GM12891 (cell line): ENCODE results near the gene ADPRS. TPM values are rescaled to one million over a fixed set of nuclear protein-coding genes. Genes with fewer than 3 reads are reported as not detected.

Experiments used
- DNase-seq: peaks from one replicate; pipeline ENCODE4 v3.0.0; 2011; ENCODE audit warnings: low spot score; ENCODE audit not compliant: insufficient read length
- FAIRE-seq: peaks from 2 replicates; lab custom pipeline; 2011; peaks lifted over from hg19 to GRCh38; lab: Jason Lieb, UNC
- PAX5 ChIP-seq: IDR thresholded peaks from 2 replicates; pipeline ENCODE4 v1.6.1; 2011; ENCODE audit warnings: low read length, moderate library complexity, mild to moderate bottlenecking; ENCODE audit not compliant: insufficient read depth, severe bottlenecking
- POLR2A ChIP-seq: IDR thresholded peaks from 2 replicates; pipeline ENCODE4 v1.6.1; 2011; ENCODE audit warnings: low read depth, low read length, control low read depth
- POLR2AphosphoS5 ChIP-seq: IDR thresholded peaks from 2 replicates; pipeline ENCODE4 v1.6.1; 2011; ENCODE audit warnings: low read depth, low read length, control low read depth
- POU2F2 ChIP-seq: IDR thresholded peaks from 2 replicates; pipeline ENCODE4 v1.6.1; 2011; ENCODE audit warnings: low read depth, mild to moderate bottlenecking, control low read depth, low read length, moderate library complexity
- SPI1 ChIP-seq: IDR thresholded peaks from 2 replicates; pipeline ENCODE4 v1.6.1; 2011; ENCODE audit warnings: low read depth, low read length, control low read depth
- TAF1 ChIP-seq: IDR thresholded peaks from 2 replicates; pipeline ENCODE4 v1.6.1; 2011; ENCODE audit warnings: low read depth, low read length, control low read depth
- polyA plus RNA-seq: library from polyadenylated mRNA; unstranded; fragments of >200 nt; gene quantifications from one replicate; pipeline ENCODE4 v1.2.1, GENCODE V29; 2012; ENCODE audit warnings: low read depth, missing spikeins, inconsistent platforms; ENCODE audit not compliant: missing spikeins

Gene ADPRS, protein sequence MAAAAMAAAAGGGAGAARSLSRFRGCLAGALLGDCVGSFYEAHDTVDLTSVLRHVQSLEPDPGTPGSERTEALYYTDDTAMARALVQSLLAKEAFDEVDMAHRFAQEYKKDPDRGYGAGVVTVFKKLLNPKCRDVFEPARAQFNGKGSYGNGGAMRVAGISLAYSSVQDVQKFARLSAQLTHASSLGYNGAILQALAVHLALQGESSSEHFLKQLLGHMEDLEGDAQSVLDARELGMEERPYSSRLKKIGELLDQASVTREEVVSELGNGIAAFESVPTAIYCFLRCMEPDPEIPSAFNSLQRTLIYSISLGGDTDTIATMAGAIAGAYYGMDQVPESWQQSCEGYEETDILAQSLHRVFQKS
- polyA plus RNA-seq: 35.8 TPM

DNA sequence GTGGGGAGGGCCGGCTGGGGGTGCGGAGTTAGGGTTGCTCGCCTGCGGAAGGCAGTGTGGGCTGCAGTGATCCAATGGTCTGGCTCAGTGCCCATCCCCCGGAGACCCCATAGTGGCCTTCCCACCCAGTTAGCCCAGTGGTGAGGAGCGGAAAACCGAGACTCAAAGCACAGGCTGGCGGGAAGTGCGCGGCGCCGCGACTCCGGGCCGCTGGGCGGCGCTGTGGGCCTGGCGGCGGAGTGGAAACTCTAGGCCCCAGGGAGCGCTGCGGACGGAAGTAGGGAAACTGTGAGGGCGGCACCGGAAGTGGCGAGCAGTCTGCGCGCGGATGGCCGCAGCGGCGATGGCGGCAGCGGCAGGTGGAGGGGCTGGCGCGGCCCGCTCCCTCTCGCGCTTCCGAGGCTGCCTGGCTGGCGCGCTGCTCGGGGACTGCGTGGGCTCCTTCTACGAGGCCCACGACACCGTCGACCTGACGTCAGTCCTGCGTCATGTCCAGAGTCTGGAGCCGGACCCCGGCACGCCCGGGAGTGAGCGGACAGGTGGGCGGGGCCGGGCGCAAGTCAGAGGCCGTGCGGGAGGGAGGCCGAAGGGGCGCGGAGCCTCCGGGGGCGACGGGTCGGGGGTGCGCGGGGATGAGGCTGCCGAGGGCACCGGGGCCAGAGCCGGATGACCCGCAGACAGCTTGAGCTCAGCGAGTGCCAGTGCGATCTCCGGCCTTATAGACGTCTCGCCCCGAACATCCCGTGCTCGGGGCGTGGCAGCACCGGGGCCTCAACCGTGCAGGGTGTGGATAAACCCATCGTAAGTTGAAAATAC, at the start of gene ADPRS:
Gene ADPRS, plus strand, starts transcription at position 316 of the 816 bp plus-strand sequence. Its CDS starts 13 bp downstream, at position 329.
- FAIRE-seq (peak; percentile 98), DNase-seq (peak; percentile 98)
- TF ChIP-seq POU2F2 (peak; percentile 56; the same call in 1 of the 2 replicates), POLR2AphosphoS5 (peak; percentile 94), SPI1 (peak; percentile 59), POLR2A (peak; percentile 97), TAF1 (peak; percentile 96), PAX5 (peak; percentile 66)

DNA sequence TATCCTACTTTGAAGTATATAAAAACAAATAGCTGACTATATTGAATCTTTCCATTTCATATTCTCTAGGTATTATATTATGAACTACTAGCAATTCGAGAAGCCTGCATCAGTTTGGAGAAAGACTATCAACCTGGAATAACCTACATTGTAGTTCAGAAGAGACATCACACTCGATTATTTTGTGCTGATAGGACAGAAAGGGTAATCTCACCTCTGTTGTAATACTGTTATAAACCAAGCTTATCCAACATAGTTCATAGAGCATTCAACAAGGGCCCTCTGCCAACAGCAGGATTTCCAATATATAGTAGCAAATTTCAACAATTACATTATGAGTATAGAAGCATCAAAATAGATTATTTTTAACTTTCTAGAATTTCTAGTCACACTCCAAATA, 48.5 kb upstream of the ADPRS start:
- DNase-seq: no peak
- TF ChIP-seq POLR2A: no peak
- no peak for TF ChIP-seq SPI1
- no peak for TF ChIP-seq POU2F2
- TF ChIP-seq POLR2AphosphoS5: no peak
- TF ChIP-seq PAX5: no peak
- TF ChIP-seq TAF1: no peak
- FAIRE-seq: no peak

DNA sequence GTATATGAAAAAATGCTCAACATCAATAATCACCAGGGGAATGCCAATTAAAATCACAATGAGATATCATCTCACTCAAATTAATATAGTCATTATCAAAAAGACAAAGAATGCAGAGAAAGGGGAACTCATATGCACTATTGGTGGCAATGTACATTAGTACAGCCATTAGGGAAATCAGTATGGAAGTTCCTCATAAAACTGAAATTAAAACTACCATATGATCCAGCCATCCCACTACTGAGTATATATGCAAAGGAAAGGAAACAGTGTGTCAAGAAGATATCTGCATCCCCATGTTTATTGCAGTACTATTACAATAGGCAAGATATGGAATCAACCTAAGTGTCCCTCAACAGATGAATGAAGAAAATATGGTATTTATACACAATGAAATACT, 36.9 kb upstream of the ADPRS start:
- no peak for FAIRE-seq
- TF ChIP-seq SPI1 (no peak), POLR2A (no peak), POU2F2 (no peak), PAX5 (no peak), TAF1 (no peak), POLR2AphosphoS5 (no peak)
- no peak for DNase-seq

DNA sequence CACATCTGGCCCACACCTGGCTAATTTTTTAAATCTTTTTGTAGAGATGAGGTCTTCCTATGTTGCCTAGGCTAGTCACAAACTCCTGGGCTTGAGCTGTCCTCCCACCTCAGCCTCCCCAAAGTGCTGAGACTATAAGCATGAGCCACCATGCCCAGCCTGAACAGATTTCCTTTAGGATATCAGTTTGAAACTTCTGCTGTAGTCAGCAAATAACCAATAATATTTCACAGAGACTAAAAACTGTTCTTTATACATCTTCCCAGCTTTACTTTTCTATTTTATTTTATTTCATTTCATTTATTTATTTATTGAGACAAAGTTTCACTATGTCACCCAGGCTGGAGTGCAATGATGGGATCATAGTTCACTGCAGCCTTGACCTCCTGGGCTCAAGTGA, 34.7 kb upstream of the ADPRS start:
- FAIRE-seq (no peak), DNase-seq (no peak)
- no peak for TF ChIP-seq PAX5

DNA sequence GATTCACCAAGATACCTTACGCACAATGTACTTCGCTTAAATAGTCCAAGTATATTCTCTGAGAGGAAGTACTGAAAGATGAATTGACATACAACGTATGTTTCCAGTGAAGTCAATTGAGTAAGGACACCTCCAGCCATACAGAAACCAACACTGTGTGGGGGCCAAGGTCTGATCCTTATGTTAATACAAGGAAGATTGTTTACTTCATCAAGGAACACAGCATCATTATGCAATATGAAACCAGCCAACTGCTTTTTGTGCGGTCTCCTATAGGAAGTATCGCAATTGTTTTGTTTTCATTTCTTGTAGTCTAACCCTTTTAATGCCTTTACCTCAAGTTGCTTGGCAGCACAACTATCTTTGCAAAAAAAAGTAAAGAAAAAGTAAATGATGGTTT, 33.0 kb upstream of the ADPRS start:
- DNase-seq (no peak), FAIRE-seq (no peak)
- TF ChIP-seq POU2F2 (no peak), SPI1 (no peak), TAF1 (no peak), POLR2AphosphoS5 (no peak), POLR2A (no peak), PAX5 (no peak)

DNA sequence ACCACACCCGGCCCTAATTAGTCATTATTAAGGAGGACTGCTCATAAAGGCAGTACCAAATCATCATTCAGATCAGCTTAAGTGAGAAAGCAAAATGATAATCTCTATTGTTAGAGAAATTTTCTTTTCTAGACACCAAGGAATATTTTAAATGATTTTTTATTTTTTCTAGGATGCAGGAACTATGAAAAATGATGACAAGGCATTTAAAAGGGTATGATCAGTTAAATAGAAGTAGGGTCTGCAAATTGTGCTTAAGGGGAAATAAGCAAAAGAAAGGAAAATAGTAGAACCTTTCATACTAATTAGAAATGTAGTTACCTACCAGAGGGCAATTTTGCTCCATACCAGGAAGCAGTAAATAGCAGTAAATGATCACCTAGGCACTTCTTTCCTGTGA, 26.4 kb upstream of the ADPRS start:
- TF ChIP-seq SPI1 (no peak), PAX5 (no peak), TAF1 (no peak), POLR2AphosphoS5 (no peak), POLR2A (no peak), POU2F2 (no peak)
- FAIRE-seq (no peak), DNase-seq (no peak)

DNA sequence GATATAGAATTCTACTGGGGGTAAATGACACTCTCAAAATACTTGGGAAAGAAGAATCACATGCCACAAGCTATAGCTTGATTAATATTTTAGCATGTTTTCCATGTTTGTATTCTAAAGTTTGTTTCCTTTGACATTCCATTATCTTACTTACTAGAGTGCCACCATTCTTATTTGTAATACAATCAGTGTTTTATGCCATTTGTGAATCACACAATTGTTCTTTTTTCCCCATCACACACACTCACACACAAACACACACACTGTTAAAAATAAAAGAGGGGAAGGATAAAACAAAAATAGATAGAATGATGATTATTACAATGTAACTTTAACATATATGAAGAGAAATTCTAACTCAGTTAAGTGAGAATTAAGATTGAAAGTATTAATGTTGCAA, 20.8 kb upstream of the ADPRS start:
- no peak for TF ChIP-seq SPI1
- no peak for TF ChIP-seq POLR2A
- TF ChIP-seq TAF1: no peak
- TF ChIP-seq PAX5: no peak
- TF ChIP-seq POLR2AphosphoS5: no peak
- TF ChIP-seq POU2F2: no peak
- no peak for DNase-seq
- FAIRE-seq: no peak

DNA sequence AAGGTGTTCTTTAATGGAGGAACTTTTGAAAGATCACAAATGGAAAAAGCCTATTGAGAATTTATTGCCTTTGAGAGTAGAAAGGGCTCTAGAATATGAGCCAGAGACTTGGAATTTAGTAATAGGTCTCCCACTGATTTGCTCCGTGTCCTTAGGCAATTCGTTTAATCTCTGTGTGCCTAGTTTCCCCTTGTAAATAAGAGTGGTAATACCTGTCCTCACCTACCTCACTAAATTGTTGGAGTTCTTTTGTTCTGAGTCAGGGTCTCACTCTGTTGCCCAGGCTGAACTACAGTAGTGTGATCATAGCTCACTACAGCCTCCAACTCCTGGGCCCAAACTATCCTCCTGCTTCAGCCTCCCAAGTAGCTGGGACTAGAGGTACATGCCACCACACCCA, 19.8 kb upstream of the ADPRS start:
- no peak for FAIRE-seq
- TF ChIP-seq PAX5 (no peak), SPI1 (no peak), POLR2A (no peak), TAF1 (no peak), POLR2AphosphoS5 (no peak)
- DNase-seq: no peak

DNA sequence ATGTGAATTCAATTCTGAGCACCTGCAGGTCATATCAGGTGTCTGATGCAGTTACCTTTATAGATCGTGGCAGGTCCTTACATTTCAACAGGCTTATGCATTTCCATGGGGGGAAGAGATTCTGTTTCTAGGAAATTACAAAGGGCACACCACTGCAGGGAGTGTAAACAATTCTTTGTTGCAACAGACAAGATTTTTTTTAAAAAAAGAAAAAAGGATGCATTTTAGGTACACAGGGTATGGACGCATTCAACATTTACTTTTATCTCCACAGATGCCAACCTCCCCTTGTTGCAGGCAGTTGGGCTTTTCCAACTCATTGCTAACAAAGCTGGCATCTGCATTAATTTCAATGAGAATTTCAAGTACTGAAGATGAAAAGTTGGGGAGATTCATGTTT, 18.3 kb upstream of the ADPRS start:
- TF ChIP-seq TAF1 (no peak), POU2F2 (no peak), POLR2AphosphoS5 (no peak), SPI1 (no peak), POLR2A (no peak), PAX5 (no peak)
- no peak for FAIRE-seq
- DNase-seq: no peak
